Activated CD4-positive, alpha-beta T cell treated with anti-CD3 and anti-CD28 coated beads, Interleukin-2, amount 50 U/mL, for 48 hours (primary cell): ENCODE data around the gene RNASE11.
"Not testable (repeated sequence)": the region's sequence is repeated elsewhere in the genome, so short reads cannot be mapped to it uniquely, and the experiment has no call there.

ENCODE experiments used
- DNase-seq, 2 experiments: peaks; one replicate each; pipeline ENCODE4 v3.0.0-alpha.2; 2020

RNASE11 gene

GRCh38 chr14:20578784-20579502 lies 8.9 kb downstream of the RNASE11 start:
- DNase-seq: no peak

- DNase-seq: no peak
Measured at GRCh38 chr14:20578325-20578724, 9.5 kb downstream of the RNASE11 start.

- DNase-seq: not testable (repeated sequence)
Measured at GRCh38 chr14:20572382-20572990, 15.3 kb downstream of the RNASE11 start.

- not testable (repeated sequence) for DNase-seq
Measured at GRCh38 chr14:20570720-20571119, 17.1 kb downstream of the RNASE11 start.

GRCh38 chr14:20569865-20570264 lies 17.9 kb downstream of the RNASE11 start:
- not testable (repeated sequence) for DNase-seq

GRCh38 chr14:20569066-20569465 lies 18.7 kb downstream of the RNASE11 start:
- DNase-seq: no peak

- DNase-seq: no peak
Measured at GRCh38 chr14:20568393-20568792, 19.4 kb downstream of the RNASE11 start.

- DNase-seq: not testable (repeated sequence)
Measured at GRCh38 chr14:20567199-20567598, 20.6 kb downstream of the RNASE11 start.

- DNase-seq: no peak
Measured at GRCh38 chr14:20564501-20564997, 23.3 kb downstream of the RNASE11 start.

- no peak for DNase-seq
Measured at GRCh38 chr14:20563971-20564370, 23.8 kb downstream of the RNASE11 start.

GRCh38 chr14:20560961-20561360 lies 26.8 kb downstream of the RNASE11 start, which contains the start of gene RNASE9:
Gene RNASE9 (minus strand): TSS chr14:20561047.
- DNase-seq: no peak

GRCh38 chr14:20559461-20559904 lies 28.3 kb downstream of the RNASE11 start:
- DNase-seq: no peak

GRCh38 chr14:20557212-20557542 lies 30.6 kb downstream of the RNASE11 start:
- DNase-seq: no peak

- DNase-seq: no peak
Measured at GRCh38 chr14:20556500-20557211, 31.1 kb downstream of the RNASE11 start.

GRCh38 chr14:20555845-20556244 lies 32.0 kb downstream of the RNASE11 start:
- DNase-seq: no peak

GRCh38 chr14:20553024-20553423 lies 34.8 kb downstream of the RNASE11 start:
- DNase-seq: no peak

GRCh38 chr14:20551606-20552005 lies 36.2 kb downstream of the RNASE11 start:
- no peak for DNase-seq

- DNase-seq: no peak
Measured at GRCh38 chr14:20550926-20551325, 36.9 kb downstream of the RNASE11 start.

- no peak for DNase-seq
Measured at GRCh38 chr14:20548414-20549158, 39.2 kb downstream of the RNASE11 start.

GRCh38 chr14:20546877-20547276 lies 40.9 kb downstream of the RNASE11 start:
- DNase-seq: no peak

GRCh38 chr14:20539906-20540305 lies 47.9 kb downstream of the RNASE11 start:
- no peak for DNase-seq
